HCT116 (cell line): Measurements from ENCODE around the gene KRTAP24-1. TPM values are rescaled to one million over a fixed set of nuclear protein-coding genes. Genes with fewer than 3 reads are reported as not detected.

Experiments
- ATAC-seq: fragments of 200-7000 bp; cut with Tn5 transposase; 2 replicates; pipeline ENCODE4 v1.9.1; 2020; ENCODE audit warnings: mild to moderate bottlenecking, moderate library complexity
- BruUV-seq: library from RNA; stranded (reverse); fragments of 400-500 nt; replicated peaks from 2 replicates; lab custom pipeline; 2021; lab: Mats Ljungman, UMichigan
- CTCF ChIA-PET: fragments of 300-600 bp; sonication (Branson Sonifier 250); formaldehyde crosslinking; loops from one replicate; lab custom pipeline; 2021; ENCODE audit warnings: antibody characterized with exemption; lab: Charles Lee
- POLR2A ChIA-PET: fragments of 300-600, 350-600 bp; sonication (Branson Sonifier 250); formaldehyde crosslinking; loops from one replicate; lab custom pipeline; 2021; ENCODE audit warnings: antibody characterized with exemption; lab: Charles Lee
- RAD21 ChIA-PET, 2 experiments: fragments of 300-600 bp; sonication (Branson Sonifier 250); formaldehyde crosslinking; loops; one replicate each; lab custom pipeline; 2023; ENCODE audit warnings: low total read pairs in 2 of 2; ENCODE audit not compliant: uncharacterized antibody in 2 of 2, unreplicated experiment in 2 of 2, low non-redundant PET in 1 of 2; lab: Charles Lee
- DNase-seq: peaks from one replicate; pipeline ENCODE4 v3.0.0-alpha.2; 2010; ENCODE audit warnings: low read depth, low spot score
- H2AFZ ChIP-seq: fragments of 200-600 bp; shearing (Covaris generic), sonication (generic); 2 replicates; pipeline ENCODE4 v1.6.1; 2017; ENCODE audit warnings: low read depth, mixed run types, mixed read lengths, antibody characterized with exemption, low read length; ENCODE audit not compliant: poor library complexity, severe bottlenecking
- H3K27ac ChIP-seq: 2 replicates; pipeline ENCODE4 v1.5.1; 2012; ENCODE audit warnings: low read depth, low read length
- H3K27me3 ChIP-seq: fragments of 200-600 bp; sonication (generic); 2 replicates; pipeline ENCODE4 v1.6.1; 2016; ENCODE audit warnings: mixed run types, low read length, mixed read lengths; ENCODE audit not compliant: insufficient read depth
- H3K36me3 ChIP-seq, 2 experiments: fragments of 200-500 bp in 1 of 2; fragments of 200-600 bp in 1 of 2; sonication (Bioruptor generic) in 1 of 2; sonication (generic) in 1 of 2; 2 replicates each; pipeline versions ENCODE4 v1.5.1 to v1.6.1; 2014 to 2016; ENCODE audit warnings: low read length in 2 of 2, inconsistent platforms in 1 of 2, mixed read lengths in 1 of 2, mixed run types in 1 of 2; ENCODE audit not compliant: insufficient read depth in 2 of 2, control insufficient read depth in 1 of 2
- H3K4me1 ChIP-seq, 2 experiments: fragments of 200-600 bp in 1 of 2; sonication (generic) in 1 of 2; 2 replicates each; pipeline versions ENCODE4 v1.5.1 to v1.6.1; 2012 to 2017; ENCODE audit warnings: low read length in 2 of 2, inconsistent platforms in 1 of 2, mild to moderate bottlenecking in 1 of 2, mixed read lengths in 1 of 2, mixed run types in 1 of 2, moderate library complexity in 1 of 2; ENCODE audit not compliant: insufficient read depth in 2 of 2, control insufficient read depth in 1 of 2
- H3K4me2 ChIP-seq: fragments of 200-600 bp; sonication (generic); 2 replicates; pipeline ENCODE4 v1.6.1; 2017; ENCODE audit warnings: mixed run types, low read length, mixed read lengths
- H3K4me3 ChIP-seq, 2 experiments: fragments of 200-600 bp in 1 of 2; sonication (generic) in 1 of 2; replicated peaks in 1 of 2; 2 replicates each; pipeline ENCODE4 v1.5.1; 2011 to 2016; ENCODE audit warnings: low read length in 2 of 2, control low read depth in 1 of 2, low read depth in 1 of 2, mild to moderate bottlenecking in 1 of 2, mixed read lengths in 1 of 2, mixed run types in 1 of 2
- H3K79me2 ChIP-seq: fragments of 200-600 bp; sonication (generic); 2 replicates; pipeline ENCODE4 v1.6.1; 2017; ENCODE audit warnings: mild to moderate bottlenecking, mixed run types, low read length, moderate library complexity, mixed read lengths; ENCODE audit not compliant: insufficient read depth
- H3K9ac ChIP-seq: fragments of 200-600 bp; sonication (generic); 2 replicates; pipeline ENCODE4 v1.6.1; 2016; ENCODE audit warnings: low read length, mixed read lengths
- H3K9me2 ChIP-seq: fragments of 200-600 bp; sonication (generic), shearing (Covaris generic); 2 replicates; pipeline ENCODE4 v1.6.1; 2017; ENCODE audit warnings: mixed run types, mild to moderate bottlenecking, moderate library complexity; ENCODE audit not compliant: insufficient read depth
- H3K9me3 ChIP-seq, 2 experiments: fragments of 200-500 bp in 1 of 2; fragments of 200-600 bp in 1 of 2; sonication (Bioruptor generic) in 1 of 2; sonication (generic) in 1 of 2; 2 replicates each; pipeline ENCODE4 v1.6.1; 2014 to 2017; ENCODE audit warnings: low read length in 2 of 2, mixed read lengths in 2 of 2, inconsistent platforms in 1 of 2, low read depth in 1 of 2, mild to moderate bottlenecking in 1 of 2, mixed run types in 1 of 2, moderate library complexity in 1 of 2; ENCODE audit not compliant: control insufficient read depth in 1 of 2, insufficient read depth in 1 of 2
- H4K20me1 ChIP-seq: fragments of 200-600 bp; sonication (generic), shearing (Covaris generic); 2 replicates; pipeline ENCODE4 v1.6.1; 2017; ENCODE audit warnings: mixed run types, mild to moderate bottlenecking, moderate library complexity; ENCODE audit not compliant: insufficient read depth
- ELF1 ChIP-seq: IDR thresholded peaks from 2 replicates; pipeline ENCODE4 v1.6.1; 2012; ENCODE audit warnings: low read depth, borderline replicate concordance
- EZH2phosphoT487 ChIP-seq: fragments of 200-600 bp; IDR thresholded peaks from 2 replicates; pipeline ENCODE4 v1.6.1; 2018; ENCODE audit warnings: antibody characterized with exemption, borderline replicate concordance
- FOSL1 ChIP-seq: IDR thresholded peaks from 2 replicates; pipeline ENCODE4 v1.6.1; 2012; ENCODE audit warnings: low read depth
- JUND ChIP-seq: IDR thresholded peaks from 2 replicates; pipeline ENCODE4 v1.6.1; 2012
- MAX ChIP-seq: IDR thresholded peaks from 2 replicates; pipeline ENCODE4 v1.6.1; 2012
- RAD21 ChIP-seq: IDR thresholded peaks from 2 replicates; pipeline ENCODE4 v1.6.1; 2012; ENCODE audit warnings: low read depth, mild to moderate bottlenecking
- SP1 ChIP-seq: IDR thresholded peaks from 2 replicates; pipeline ENCODE4 v1.6.1; 2012; ENCODE audit warnings: low read depth
- YY1 ChIP-seq: IDR thresholded peaks from 2 replicates; pipeline ENCODE4 v1.6.1; 2011; ENCODE audit warnings: low read length, low read depth, moderate library complexity, mild to moderate bottlenecking; ENCODE audit not compliant: insufficient replicate concordance; ENCODE audit errors: extremely low read depth
- ZFX ChIP-seq: fragments of 450-650 bp; IDR thresholded peaks from 2 replicates; pipeline ENCODE4 v1.6.1; 2017
- intact Hi-C: fragments of 100-400 bp; cut with micrococcal nuclease; formaldehyde crosslinking; loops from 2 replicates; pipeline ENCODE4 v1.10.0; 2022
- total RNA-seq: library from RNA; stranded (reverse); gene quantifications from one replicate; pipeline ENCODE4 v1.2.1, GENCODE V29; 2021; ENCODE audit not compliant: unreplicated experiment
- TF ChIP-seq, protein P1 (sequence below): IDR thresholded peaks from 2 replicates; pipeline ENCODE4 v1.6.1; 2012

KRTAP24-1 gene
- total RNA-seq, 1 experiment from 2014 or later = not detected

DNA sequence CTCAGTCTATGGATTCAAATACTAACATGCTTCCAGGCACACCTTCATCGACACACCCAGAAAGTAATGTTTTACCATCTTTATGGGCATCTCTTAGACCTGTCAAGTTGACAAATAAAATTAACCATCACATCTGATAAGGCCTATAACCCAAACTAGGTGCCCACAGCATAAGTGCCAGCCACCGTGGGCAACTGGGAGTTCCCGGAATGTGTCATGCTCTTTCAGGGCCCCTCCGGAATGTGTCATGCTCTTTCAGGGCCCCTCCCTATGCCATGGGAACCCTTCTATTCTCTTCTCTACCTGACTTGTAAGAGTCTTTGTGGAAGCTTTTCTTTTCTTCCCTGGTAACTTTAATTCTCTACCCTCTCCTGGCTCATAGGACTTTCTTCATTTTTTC lies 26.6 kb downstream of the KRTAP24-1 start:
- intact Hi-C loops = no loop called here
- POLR2A ChIA-PET = no interaction called here
- Histone ChIP-seq H3K4me3 (no peak overlapping the region), H3K9me2 (no peaks in the 10 kb centered on the region), H3K9ac (no peak overlapping the region), H3K4me1 (no peaks in the 10 kb centered on the region), H3K36me3 (no peaks in the 10 kb centered on the region), H3K4me2 (no peak overlapping the region), H4K20me1 (no peaks in the 10 kb centered on the region), H2AFZ (no peak overlapping the region), H3K79me2 (no peaks in the 10 kb centered on the region), H3K27me3 (no peaks in the 10 kb centered on the region), H3K9me3 (peaks cover 4 to 41% of the 10 kb centered on the region in 2 experiments; a peak in 3 of 4 replicates), H3K27ac (no peak overlapping the region)
- ATAC-seq = no peak
- TF ChIP-seq JUND (no peak), YY1 (no peak), ELF1 (no peak), EZH2phosphoT487 (no peak), MAX (no peak), RAD21 (no peak)
- RAD21 ChIA-PET = no interaction called here
- no TSS peak for BruUV-seq
- DNase-seq = no peak
- CTCF ChIA-PET = no interaction called here

GRCh38 chr21:30255679-30256078 lies 27.1 kb downstream of the KRTAP24-1 start:
- ChIA-PET CTCF (no interaction called here), RAD21 (no interaction called here), POLR2A (no interaction called here)
- Histone ChIP-seq H3K27me3 (no peaks in the 10 kb centered on the region), H3K27ac (no peak overlapping the region), H3K4me2 (no peak overlapping the region), H3K4me3 (no peak overlapping the region), H3K4me1 (no peaks in the 10 kb centered on the region), H3K9me2 (no peaks in the 10 kb centered on the region), H2AFZ (no peak overlapping the region), H3K9me3 (peaks cover 4 to 41% of the 10 kb centered on the region in 2 experiments; a peak in 3 of 4 replicates), H3K79me2 (no peaks in the 10 kb centered on the region), H3K9ac (no peak overlapping the region), H4K20me1 (no peaks in the 10 kb centered on the region), H3K36me3 (no peaks in the 10 kb centered on the region)
- ATAC-seq (no peak), DNase-seq (no peak)
- intact Hi-C loops = no loop called here
- TF ChIP-seq FOSL1 (no peak), JUND (no peak), ZFX (no peak), SP1 (no peak), MAX (no peak)
- TF ChIP-seq, protein P1, sequence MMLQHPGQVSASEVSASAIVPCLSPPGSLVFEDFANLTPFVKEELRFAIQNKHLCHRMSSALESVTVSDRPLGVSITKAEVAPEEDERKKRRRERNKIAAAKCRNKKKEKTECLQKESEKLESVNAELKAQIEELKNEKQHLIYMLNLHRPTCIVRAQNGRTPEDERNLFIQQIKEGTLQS = no peak
- BruUV-seq = no TSS peak
